Uterus (tissue), 2 donors: ENCODE results near the gene SLC22A4.

Experiments
- CTCF ChIP-seq, 4 experiments: fragments of 200-600 bp in 2 of 4; fragments of 450-650 bp in 2 of 4; sonication (generic) in 2 of 4; IDR thresholded peaks; one replicate each; pipeline ENCODE4 v1.5.1; 2016 to 2019; ENCODE audit warnings: antibody characterized with exemption in 4 of 4, mild to moderate bottlenecking in 2 of 4, moderate library complexity in 1 of 4
- POLR2A ChIP-seq, 2 donors: fragments of 450-650 bp; IDR thresholded peaks; one replicate each; pipeline ENCODE4 v1.6.1; 2016; ENCODE audit warnings: antibody characterized with exemption in 2 of 2, mild to moderate bottlenecking in 1 of 2, moderate library complexity in 1 of 2

GRCh38 chr5:132266031-132266835 lies 28.0 kb upstream of the SLC22A4 start:
- TF ChIP-seq CTCF (IDR thresholded peaks at IDR 0.05) (peak in 1 of 4 experiments; percentile 1), POLR2A (IDR thresholded peaks at IDR 0.05) (no peak)
